NCI-H345 treated with DMSO at 0.1 percent for 48 hours (cell line): Measurements from ENCODE around the gene NUP214.
"Not testable (repeated sequence)": the region's sequence is repeated elsewhere in the genome, so short reads cannot be mapped to it uniquely, and the experiment has no call there.

Source experiments
- DNase-seq: peaks from one replicate; lab custom pipeline; 2025; ENCODE audit not compliant: unreplicated experiment; lab: John Stamatoyannopoulos, UW

Gene NUP214

DNA sequence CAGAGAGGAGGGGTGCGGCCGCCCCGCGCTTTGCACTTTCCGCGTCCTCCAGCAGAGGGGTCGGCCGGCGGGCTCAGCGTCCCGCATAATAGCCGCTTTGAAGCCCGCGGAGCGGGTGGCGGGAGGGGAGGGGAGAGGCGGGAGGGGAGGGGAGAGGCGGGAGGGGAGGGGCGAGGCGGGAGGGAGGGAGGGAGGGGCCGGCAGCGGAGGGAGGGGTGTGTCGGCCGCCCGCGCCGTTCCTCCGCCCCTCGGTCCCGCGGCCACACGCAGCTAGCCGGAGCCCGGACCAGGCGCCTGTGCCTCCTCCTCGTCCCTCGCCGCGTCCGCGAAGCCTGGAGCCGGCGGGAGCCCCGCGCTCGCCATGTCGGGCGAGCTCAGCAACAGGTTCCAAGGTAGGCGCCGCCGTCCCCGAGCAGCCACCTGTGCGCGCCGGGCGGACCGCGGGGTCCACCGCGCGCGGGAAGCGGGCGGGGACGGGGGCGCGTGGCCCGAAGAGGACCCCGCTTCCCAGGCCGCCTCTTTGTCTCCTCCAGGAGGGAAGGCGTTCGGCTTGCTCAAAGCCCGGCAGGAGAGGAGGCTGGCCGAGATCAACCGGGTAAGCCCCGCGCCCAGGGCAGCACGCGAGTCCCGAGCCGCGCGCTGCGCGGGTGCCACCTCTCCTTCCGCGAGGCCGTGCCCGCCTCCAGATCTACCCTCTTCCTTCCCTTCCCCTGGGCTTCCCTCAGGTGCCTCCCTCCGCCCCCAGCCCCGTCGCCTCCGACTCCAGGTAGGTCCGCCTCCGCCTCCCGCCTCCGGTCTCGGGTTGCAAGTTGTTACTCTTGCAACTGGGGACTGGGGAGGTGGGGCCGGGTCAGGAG lies 28.9 kb upstream of the NUP214 start, which contains the start of gene AIF1L:
Gene AIF1L, plus strand, starts transcription at position 263 of the 857 bp plus-strand sequence. Its CDS starts 99 bp downstream, at position 362.
- DNase-seq = peak; percentile 37

DNA sequence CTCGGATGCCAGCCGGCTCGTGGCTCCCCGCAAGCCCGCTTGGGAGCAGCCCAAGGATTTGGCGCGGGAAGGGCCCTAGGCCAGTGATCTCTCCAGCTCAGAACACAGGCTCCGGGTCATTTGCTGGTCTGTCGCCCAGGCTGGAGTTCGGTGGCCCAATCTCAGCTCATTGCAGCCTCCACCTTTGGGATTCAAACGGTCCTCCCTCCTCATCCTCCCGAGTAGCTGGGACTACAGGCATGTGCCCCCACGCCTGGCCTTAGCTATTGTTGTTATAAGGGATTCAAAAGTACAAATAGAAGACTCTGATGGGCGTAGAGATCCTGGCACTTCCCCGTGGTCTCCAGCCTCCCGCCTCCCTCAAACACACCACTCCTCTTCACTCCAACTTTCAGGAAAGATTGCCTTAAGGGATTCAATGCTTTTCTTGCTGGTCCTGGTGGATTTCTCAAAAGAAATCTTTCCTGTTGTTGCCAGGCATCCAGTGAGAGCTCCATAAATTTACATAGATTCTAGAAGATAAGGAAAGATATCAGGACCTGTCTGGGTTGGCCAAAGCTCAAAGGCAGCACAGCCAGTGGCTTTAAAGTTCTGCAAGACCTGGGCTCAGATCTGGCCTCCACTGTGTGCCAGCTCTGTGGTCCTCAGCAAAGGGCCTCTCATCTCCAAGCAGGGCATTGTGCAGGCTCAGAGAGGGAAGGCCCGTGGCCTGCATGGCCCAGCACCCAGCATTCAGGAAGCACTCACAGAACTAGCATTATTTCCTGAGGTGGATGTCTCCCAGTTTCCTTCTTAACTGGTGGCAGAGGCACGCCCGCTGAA lies 28.0 kb upstream of the NUP214 start:
- DNase-seq = no peak

DNA sequence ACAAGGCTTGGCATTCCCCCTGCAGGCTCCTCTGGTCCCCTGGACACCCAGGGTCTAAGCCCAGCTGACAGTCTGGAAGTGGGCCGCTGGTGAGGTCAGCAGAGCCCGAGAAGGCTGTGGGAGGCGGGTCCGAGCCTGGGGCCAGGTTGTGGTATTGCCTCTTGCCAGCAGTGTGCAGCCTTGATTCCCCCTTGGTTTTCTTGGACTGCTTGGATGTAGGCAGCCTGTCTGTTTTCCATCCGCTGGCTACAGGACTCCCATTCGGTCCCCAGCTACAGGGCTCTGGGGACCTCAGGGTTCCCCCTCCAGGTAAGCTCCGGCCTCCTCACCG lies 27.5 kb upstream of the NUP214 start:
- no peak for DNase-seq

DNA sequence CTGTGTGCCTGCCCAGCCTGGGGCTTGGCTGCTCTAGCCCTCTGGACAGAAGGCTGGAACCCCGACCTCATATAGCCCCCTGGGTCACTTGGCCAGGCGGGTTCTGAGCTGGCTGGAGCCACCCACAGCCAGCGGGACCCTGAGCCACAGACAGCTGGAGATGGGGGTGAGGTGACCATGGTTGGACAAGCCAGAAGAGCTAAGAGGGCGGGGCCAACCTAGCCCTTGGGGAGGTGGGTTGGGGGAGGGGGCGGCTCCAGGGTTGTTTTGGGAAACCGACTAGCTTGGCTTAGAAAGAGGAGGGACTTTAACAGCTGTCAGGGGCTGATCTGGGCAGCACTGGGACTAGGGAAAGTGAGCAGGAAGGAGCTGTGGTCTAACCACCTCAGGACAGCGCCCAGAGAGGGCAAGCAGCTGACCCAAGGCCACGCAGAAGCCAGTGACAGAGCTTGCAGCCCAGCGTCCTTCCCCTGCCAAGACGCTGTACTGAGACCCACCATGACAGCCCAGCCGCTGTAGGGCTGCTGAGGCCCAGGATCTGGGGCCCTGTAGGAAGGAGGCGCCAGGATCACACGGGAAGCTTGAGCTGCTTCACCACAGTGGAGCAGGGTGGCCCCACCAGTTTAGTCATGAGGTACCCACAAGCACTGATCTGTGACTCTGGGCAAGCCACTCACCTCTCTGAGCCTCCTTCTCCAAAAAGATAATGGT lies 26.8 kb upstream of the NUP214 start:
- DNase-seq = no peak

DNA sequence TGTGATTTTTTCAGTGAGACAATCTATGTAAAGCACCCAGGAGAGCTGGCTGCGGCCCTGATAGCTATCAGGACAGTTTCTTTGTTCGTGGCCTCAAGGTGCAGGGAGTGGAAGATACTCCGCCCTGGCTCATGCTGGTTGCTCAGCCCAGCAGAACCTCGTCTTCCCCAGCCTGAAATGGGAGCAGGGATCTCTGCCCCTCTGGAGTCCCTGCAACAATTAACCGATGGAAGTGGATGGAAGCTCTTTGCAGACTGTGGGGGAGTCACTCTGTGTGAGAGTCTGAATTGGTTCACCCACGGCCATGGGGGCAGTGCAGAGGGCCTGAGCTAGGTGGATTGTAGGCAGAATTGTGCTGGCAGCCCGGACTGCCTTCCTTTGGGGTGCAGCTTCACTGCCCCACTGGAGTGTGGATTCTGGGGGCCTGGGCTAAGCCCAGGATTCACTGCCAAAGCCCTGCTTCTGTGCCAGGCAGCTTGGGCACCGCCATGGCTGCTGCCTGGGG lies 26.2 kb upstream of the NUP214 start:
- no peak for DNase-seq

DNA sequence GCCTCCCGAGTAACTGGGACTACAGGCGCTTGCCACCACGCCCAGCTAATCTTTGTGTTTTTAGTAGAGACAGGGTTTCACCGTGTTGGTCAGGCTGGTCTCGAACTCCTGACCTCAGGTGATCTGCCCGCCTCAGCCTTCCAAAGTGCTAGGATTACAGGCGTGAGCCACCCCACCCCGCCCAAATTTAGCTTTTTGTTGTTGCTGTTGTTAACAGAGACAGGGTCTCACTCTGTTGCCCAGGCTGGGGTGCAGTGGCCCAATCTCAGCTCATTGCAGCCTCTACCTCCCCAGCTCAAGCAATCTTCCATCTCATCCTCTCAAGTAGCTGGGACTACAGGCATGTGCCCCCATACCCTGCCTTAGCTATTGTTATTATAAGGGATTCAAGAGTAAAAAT lies 25.5 kb upstream of the NUP214 start:
- DNase-seq = not testable (repeated sequence)

DNA sequence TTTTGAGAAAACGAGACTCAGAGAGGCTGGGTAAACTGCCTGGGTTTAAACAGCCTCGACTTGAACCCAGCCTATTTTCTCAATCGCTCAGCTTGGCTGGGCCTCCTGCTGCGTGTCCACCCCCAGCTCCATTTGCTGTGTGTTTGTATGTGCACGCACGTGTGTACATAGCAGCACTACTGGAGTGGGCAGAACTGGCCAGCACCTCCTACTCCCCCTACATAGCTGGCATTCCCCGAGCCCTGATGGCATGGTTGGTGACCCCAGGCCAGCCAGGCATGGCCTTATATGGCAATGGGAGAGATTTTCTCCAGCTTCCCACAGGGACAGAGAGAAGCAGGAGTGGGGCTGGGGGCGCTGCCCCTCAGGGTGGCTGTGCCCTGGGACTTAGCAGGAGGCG lies 24.9 kb upstream of the NUP214 start:
- no peak for DNase-seq

DNA sequence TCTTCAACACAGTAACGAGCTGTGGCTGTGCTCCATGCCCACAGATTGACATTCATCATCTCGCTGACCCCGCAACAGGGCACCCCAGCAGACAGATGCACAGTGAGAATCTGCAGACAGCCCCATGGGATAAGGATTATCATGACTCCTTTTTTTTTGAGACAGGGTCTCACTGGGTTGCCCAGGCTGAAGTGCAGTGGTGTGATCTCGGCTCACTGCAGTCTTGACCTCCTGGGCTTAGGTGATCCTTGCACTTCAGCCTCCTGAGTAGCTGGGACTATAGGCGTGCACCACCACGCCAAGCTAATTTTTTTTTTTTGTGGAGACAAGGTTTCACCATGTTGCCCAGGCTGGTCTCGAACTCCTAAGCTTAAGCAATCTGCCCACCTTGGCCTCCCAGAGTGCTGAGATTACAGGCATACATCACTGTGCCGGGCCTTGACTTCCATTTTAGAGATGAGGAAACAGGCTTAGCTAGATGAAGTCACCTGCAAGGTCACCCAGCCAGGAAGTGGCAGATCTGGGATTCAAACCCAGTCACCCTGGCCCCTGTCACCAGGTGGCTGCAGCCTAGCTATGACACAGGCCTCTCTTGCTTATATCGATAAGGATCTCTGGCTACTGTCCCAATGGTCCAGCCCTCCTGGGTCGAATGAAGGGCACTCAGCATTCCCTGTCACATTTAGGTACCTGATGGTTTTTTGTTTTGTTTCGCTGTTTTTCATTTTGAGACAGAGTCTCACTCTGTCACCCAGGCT lies 24.0 kb upstream of the NUP214 start:
- no peak for DNase-seq

DNA sequence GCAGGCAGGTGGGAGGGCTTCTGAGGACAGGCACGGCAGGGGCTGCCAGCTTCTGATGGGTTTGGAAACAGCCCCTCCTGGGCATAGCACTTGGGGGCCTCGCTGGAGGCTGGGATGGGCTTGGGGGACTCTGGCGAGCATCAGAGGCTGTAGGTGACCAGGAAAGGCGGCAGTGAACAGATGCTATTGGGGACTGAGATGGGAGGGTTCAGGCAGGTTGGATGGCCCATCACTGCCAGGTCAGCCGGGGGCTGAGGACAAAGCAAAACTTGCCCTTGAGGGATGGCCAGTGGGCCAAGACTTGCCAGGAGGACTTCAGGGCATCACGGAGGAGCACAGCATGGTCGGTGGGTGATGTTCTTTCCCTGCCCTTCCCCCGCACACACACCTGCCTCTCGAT lies 22.4 kb upstream of the NUP214 start:
- DNase-seq = no peak

DNA sequence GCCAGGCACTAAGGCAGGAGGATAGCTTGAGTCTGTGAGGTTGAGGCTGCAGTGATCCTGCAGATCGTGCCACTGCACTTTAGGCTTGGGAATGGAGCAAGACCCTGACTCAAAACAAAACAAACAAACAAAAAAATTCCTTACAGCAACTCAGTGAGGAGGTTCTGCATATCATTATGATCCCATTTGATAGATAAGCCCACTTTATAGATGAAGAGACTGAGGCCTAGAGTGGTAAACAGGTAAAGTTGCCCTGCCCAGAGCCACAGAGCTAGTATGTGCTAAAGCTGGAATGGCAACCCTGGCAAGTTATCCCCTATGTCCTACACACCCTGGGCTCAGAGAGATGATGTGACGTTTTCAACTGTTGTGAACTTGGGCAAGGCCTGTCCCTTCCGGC lies 21.9 kb upstream of the NUP214 start:
- DNase-seq = no peak

DNA sequence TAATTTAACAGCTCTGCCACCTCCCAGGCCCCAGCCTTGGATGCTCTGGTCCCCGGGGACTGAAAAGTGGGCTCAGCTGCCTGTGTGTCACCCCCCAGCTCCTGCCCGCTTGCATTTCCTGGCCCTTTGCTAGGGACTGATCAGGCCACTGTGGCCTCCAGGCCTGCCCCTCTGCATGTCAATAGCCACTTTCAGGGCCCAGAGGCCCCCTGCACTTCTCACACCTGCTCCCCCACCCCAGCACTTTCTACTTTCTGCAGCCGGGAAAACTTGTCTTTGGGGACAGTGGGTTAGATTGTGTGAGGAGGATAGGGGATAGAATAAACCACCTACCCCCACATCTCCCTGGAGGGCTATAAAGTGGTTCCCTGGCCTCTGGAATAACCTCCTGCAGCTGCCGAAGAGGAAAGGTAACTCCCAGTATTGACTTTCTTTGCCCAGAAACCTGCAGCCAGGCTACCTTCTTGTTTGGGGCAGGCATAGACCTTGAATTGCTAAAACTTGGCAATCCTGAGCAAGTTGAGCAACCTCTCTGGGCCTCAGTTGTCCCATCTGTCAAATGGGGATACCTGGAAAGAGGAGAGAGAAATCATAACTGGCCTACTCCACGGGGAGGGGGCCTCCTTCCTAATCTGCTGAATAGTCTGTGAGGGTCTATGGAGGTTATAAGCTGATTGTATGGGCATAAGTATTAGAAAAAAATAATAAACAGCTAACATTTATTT lies 21.2 kb upstream of the NUP214 start:
- DNase-seq = no peak

DNA sequence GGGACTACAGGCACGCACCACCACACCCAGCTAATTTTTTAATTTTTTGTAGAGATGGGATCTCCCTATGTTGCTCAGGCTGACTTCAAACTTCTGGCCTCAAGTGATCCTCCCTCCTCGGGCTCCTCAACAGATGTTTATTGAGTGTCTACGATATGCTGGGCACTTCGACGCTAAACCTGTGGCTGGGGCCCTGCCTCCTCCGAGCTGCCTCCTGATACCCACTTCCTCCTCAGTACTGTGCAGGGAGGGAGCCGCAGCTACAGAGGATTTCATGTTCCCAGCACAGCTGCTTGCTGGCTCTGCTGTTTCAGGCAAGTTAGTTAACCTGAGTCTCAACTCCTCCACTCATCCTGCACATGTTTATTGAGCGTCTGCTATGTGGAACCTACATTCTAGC lies 19.4 kb upstream of the NUP214 start:
- no peak for DNase-seq

DNA sequence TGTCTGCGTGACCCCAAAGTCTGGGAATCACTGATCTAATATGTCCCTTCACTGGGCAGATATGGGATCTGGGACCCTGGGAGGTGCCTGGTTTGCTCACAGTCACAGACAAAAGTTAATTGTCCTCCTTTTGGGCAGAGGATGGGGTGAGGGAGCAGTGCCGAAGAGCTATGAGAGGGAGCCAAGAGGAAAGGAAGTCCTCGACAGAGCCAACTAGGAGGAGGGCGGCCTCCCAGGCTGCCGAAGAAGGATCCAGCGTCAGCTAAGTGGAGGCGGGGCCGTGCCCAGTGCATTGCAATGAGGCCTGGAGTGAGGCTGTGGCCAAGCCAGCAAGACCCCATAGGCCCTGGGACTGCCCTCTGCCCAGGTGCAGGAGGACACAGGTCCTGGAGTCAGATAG lies 17.6 kb upstream of the NUP214 start:
- no peak for DNase-seq

DNA sequence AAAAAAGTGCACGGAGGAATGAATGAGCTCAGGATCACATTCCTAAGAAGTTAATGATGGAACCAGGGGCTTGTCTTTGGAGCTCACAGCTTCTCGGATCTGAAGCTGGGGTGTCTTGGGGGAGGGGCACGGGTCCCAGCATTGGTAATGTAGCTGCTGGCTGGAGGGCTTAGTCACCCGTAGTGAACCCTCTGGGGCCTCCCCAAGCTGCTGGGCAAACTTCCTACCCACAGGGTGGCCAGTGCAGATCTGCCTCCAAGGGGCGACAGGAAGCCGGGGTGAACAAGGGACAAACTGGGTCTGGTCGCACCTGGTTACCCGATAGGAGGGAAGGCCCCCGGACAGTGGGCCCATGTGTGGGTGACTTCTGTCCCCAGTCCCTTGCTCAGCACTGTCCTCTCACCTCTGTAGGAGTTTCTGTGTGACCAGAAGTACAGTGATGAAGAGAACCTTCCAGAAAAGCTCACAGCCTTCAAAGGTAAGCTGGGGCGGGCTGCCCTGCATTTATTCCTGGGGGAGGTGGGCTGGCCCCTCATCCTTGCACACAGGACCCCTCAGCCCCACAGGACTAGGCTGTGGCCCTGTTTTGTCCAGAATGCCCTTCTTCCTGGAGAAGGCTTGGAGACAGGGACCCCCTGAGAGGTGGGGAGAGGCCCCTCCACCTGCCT lies 14.1 kb upstream of the NUP214 start:
- no peak for DNase-seq

DNA sequence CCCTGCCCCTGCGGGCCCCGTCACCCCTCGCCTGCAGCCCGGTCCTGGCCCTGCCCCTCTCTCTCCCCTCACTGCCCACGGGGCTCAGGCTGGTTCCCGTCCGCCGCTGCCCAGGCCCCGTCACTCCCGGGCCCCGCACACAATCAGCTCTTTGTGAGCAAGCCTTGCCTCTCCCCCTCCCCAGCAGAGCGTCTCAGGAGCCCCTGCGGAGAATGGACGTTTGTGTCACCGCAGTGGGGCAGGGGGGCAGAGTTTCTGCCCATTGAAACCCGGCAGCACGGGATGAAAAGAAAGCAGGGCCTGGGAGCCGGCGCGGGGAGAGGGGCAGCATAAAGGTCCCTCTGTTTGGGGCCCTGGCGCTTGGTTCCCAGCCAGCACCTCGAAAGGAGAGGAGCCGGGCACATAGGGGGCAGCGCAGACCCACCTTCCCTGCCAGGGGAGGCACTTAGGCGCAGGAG lies 13.5 kb upstream of the NUP214 start:
- no peak for DNase-seq

DNA sequence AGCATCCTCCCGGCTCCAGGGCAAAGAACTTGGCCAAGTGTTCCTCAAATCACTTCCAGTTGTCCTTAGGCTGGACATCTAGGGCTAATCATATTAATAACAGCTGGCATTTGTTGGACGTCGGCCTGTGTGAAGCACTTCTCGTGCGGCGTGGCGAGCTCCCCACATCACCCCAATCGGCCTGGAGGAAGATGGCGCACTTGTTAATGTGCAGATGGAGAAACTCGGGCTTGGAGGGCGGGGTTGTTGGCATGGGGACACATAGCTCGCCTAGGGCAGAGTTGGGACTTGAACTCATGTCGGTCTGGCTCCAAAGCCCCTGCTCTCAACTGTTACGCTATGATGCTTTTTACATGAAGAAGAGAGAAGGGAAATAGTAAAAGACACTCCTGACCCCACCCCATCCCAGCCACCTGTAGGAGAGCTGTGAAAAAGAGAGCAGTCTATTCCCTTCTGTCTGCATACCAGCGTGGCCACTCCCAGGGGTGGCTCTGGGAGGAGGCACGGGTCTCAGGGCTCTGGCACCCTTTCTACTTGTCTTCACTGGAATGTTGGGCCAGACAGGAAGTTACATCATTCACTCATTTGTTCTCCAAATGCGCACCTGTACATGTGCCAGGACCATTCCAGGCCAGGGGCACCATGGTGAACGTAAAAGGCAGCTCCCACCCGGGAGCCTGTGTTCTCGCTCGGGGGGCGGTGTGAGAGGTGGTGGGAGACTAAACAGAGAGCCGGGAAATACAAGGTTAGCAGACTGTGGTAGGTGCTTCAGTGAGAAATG lies 12.8 kb upstream of the NUP214 start:
- DNase-seq = no peak

DNA sequence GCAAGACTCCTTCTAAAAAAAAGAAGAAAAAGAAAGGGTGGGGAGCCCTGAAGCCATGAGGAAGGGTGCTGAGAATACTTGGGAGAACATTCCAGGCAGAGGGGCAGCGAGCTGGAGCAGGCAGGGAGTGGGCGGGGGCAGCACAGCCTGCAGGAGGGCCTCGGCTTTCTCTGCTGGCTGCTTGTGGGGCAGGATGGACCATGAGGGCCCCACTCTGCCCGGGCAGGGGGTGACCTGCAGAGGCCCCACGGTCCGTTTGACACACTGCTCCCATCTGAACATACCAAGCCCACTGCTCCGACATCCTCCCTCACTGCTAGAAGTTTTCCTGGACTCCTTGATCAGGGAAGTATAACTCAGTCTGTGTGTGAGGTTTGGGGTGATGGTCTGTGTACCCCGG lies 11.7 kb upstream of the NUP214 start:
- no peak for DNase-seq

DNA sequence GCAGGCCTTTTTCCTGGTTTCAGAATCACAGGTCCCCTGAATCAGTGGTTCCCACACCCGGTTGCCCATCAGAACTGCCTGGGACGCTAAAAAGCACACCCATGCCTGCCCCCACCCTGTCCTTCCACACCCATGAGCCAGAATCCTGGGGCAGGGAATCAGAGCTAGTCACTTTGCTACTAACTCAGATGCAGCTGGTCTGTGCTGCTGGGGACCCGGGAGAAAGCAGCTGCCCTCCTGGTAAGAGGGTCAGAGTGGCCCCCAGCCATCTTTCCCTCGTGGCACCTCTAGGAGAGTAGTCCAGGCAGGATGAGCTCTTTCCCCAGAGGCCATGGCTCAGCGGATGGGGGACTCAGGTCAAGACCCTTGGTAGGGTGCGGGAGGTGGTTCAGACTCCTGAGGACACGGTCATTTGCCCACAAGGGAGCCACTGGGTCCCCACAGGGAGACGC lies 11.3 kb upstream of the NUP214 start:
- DNase-seq = no peak

DNA sequence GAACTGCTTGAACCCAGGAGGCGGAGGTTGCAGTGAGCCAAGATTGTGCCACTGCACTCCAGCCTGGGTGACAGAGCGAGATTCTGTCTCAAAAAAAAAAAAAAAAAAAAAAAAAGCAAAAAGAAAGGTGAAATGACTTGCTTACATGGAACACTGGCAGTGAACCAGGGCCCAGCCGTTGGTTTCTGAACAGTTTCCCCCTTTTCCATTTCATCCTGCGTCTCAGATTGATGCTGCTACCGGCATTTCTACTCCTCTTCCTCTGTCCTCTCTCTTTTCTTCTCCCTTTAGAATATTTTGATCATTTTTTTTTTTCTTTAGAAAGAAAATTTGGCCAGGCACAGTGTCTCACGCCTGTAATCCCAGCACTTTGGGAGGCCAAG lies 10.0 kb upstream of the NUP214 start:
- not testable (repeated sequence) for DNase-seq
